ENCODE measurements around the gene INTS2.
"Not testable (repeated sequence)": the region's sequence is repeated elsewhere in the genome, so short reads cannot be mapped to it uniquely, and the experiment has no call there.

INTS2 gene

DNA sequence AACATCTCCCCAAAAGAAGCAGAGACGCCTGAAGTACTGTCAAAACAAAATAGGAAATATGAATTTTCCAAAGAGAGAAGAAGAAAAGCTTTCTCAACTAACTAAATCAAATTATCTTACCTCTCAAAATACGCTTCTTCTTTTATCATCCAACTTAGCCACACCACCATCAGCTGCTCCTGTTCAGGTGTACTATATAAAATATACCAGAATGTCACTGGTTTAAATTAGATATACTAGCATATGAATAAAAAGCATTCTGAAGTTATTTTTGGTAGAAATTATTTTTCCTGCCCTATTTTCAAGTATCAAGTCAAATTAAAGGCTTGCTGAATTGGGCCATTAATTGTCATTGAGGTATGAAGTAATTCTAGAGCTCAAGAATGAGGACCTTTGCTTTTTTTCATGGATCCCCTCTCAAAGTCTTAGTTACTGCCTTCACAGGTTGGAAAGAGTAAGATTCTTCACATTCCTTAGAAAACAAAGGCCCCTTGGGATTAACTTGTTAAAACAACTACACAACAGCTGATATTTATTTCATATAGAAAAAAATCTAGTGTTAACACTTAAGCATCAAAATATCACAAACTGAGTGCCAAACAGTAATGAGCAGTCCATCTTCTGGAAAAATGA is 30.1 kb downstream of the INTS2 start:
- DNase-seq (ENCODE audit: low spot score) = peak; percentile 24

DNA sequence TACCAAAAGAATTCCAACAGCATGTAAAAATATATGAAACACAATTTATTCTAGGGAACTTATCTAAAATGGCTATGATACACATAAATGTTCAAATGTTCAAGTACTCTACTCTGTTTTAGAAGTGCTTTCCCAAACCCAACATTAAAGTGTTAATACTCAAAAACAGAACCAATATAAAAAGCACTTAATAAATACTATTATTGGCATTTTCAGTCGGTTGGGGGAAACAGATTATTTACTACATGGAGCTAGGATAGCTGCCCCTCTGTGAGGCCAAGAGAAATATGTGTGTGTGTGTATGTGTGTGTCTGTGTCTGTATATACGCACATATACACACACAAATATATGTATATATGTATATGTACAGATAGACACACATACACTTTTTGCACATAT is 32.4 kb downstream of the INTS2 start:
- DNase-seq (ENCODE audit: low spot score) = no peak

DNA sequence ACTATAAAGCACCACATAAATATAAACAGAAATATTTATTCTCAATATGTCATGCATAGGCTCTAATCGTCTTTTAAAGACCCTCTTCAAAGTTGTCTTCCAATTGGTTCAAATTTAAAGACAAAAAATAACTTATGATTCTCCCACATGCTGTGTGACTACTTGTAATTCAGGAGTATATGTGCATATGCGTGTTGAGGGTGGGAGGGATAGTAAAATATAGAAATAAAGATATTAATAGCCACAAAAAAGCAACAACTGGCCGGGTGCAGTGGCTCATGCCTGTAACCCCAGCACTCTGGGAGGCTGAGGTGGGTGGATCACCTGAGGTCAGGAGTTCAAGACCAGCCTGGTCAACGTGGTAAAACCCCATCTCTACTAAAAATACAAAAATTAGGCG is 33.5 kb downstream of the INTS2 start:
- not testable (repeated sequence) for DNase-seq (ENCODE audit: low spot score)

DNA sequence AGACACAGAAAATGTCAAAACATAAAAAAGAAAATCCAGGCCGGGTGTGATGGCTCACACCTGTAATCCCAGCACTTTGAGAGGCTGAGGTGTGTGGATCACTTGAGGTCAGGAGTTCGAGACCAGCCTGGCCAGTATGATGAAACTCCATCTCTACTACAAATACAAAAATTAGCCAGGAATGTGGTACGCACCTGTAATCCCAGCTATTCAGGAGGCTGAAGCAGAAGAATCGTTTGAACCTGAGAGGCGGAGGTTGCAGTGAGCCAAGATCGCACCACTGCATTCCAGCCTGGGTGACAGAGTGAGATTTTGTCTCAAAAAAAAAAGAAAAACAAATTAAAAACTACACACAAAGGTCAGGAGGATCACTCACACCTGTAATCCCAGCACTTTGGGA is 40.0 kb downstream of the INTS2 start:
- not testable (repeated sequence) for DNase-seq (ENCODE audit: low spot score)

DNA sequence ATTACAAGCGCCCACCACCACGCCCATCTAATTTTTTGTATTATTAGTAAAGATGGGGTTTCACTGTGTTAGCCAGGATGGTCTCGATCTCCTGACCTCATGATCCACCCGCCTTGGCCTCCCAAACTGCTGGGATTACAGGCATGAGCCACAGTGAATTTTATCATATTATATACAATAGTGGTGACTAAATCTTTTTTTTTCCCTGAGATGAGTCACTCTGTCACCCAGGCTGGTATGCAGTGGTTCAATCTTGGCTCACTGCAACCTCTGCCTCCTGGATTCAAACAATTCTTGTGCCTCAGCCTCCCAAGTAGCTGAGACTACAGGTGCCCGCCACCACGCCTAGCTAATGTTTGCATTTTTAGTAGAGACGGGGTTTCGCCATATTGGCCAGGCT is 41.9 kb downstream of the INTS2 start:
- not testable (repeated sequence) for DNase-seq (ENCODE audit: low spot score)

DNA sequence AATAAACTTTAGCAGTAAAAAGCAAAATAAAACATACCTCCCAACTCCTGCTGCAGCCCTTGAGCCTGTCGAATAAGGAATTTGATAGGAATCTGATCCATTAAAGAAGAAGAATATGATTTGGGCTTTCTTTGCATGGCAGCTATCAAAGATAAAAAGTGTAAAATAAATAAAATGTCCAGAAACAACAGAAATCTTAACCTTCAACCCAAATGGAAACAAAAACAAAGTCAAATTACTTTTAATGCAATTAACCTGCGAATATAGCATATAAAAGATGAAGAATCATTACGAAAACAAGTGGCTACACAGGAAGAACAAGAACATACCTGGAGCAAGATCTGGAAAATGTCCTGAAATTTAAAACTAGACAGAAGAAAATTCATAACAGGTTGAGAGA is 42.9 kb downstream of the INTS2 start:
- no peak for DNase-seq (ENCODE audit: low spot score)

DNA sequence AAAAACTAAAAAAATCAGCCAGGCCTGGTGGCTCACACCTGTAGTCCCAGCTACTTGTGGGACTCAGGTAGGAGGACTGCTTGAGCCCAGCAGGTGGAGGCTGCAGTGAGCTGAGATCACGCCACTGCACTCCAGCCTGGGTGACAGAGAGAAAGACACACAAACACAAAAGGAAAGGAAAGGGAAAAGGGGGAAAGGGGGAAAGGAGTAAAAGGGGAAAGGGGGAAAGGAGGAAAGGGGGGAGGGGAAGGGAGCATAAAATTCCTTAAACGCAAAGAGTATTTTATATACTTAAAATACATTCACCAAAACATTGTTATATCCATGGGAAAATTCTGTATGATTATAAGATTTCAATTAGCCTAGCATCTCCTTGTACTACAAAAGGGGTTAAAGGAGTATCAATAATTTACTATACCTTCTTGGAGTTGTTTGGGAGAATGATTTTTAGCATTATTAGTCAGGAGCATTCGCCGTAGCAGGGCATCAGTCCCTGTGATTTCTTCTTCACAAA is 47.1 kb downstream of the INTS2 start:
- no peak for DNase-seq (ENCODE audit: low spot score)

DNA sequence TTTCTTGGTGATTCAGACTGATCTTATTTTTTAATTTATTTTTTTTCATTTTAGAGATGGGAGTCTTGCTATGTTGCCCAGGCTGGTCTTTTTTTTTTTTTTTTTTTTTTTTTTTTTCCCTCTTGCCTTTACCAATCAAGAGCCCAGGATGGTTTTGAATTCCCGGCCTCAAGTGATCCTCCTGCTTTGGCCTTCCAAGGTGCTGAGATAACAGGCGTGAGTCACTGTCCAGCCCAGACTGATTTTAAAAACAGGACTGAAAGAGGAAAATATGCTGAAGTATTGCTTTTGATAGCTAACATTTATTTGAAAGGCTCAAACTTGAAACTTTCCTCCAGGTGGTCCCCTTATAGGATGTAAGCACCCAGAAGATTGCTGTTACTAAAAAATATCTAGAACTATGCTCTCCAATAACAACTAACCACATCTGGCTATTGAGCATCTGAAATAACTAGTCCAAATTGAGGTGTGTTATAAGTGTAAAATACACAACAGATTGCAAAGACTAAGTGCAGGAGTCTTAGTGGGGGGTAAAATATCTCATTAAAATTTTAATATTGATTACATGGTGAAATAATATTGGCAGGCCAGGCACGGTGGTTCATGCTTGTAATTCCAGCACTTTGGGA is 48.7 kb downstream of the INTS2 start:
- no peak for DNase-seq (ENCODE audit: low spot score)

DNA sequence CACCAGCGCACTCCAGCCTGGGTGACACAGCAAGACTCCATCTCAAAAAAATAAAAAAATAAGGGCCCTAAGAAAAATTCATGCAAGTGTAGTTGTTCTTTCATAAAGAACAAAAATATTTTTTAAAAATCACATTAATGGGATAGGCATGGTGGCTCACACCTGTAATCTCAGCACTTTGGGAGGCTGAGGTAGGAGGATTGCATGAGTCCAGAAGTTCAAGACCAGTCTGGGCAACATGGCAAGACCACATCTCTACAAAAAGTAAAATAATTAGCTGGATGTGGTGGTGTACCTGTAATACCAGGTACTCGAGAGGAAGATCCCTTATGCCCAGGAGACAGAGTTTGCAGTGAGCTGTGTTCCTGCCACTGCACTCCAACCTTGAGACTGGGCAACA is 49.3 kb downstream of the INTS2 start:
- DNase-seq (ENCODE audit: low spot score) = no peak

DNA sequence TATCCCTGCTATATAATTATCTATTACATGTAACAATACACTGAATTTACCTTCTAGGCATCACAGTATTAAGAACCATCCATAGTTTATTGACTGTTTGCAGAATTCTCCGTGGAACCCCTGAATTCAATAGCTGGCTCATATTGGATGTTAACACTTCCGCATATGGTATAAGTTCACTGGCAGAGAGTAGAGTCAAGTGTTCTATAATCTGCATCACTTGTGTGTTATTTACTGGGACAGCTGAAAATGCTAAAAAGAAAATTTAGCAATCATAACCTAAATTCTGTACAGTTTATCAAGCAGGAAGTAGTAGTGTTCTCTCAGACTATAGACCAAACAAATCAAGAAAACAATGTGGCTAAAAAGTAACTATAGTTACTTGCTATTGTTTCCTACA is 49.9 kb downstream of the INTS2 start:
- no peak for DNase-seq (ENCODE audit: low spot score)

DNA sequence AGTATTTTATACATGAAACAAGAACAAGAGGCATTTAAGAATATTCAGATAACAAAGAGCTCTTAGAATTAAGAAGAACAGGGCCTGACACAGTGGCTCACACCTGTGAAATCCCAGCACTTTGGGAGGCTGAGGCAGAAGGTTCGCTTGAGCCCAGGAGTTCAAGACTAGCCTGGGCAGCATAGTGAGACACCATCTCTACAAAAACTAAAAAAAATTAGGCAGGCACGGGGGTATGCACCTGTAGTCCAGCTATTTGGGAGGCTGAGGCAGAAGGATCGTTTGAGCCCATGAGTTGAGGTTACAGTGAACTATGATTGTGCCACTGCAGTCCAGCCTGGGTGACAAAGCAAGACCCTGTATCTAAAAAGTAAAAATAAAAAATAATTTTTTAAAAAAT is 52.0 kb downstream of the INTS2 start:
- no peak for DNase-seq (ENCODE audit: low spot score)

DNA sequence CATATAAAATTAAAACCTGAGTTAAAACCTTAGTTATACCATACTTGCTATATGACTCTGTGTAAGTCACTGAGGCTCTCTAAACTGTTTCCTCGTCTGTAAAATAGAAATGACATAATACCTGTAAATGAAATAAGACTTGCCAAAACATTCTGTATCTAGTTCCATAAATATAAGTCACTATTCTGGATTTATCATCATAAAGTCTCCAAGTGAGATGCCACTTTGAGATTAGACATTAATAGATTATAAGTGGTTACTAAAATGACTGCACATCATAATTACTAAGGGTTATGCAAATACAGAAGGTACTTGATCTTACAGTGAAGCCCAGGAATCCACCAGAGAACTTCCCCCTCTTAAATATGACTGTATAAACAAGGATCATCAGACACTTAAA is 52.5 kb downstream of the INTS2 start:
- DNase-seq (ENCODE audit: low spot score) = no peak

DNA sequence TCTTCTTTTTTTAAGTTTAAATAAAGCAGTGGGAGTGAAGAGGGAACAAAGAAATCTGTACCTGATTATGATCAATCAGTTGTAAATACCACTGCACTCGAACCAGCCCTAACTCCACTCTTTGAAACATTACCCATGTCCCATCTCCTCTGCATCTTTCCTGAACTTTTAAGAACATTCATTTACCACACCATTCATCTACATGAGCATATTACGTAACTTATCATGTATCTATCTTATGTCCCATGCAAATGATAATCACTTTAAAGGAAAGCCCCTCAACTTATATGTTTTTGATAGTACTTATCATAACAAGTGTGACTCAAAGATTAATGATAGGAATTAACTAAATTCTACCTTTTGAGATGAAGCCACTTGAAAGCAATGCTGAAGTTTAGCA is 53.7 kb downstream of the INTS2 start:
- DNase-seq (ENCODE audit: low spot score) = no peak

DNA sequence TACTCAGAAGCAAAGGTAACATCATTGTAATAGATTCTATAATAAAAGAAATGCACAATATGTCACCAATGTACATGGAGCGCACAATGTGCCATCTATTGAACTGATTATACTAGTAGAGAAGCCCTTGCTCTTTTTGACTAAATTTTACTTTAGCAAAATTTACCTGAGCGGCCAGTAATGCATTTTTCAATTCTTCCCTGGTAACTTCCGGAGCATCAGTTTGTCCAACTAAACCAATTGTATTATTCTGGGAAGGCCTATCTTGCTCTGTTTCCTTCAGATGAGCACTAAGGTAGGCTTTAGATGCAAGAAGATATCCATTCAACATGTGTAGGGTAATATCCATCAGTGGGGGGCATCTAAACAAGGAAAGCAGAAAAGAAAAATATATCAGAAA is 55.7 kb downstream of the INTS2 start:
- DNase-seq (ENCODE audit: low spot score) = no peak

DNA sequence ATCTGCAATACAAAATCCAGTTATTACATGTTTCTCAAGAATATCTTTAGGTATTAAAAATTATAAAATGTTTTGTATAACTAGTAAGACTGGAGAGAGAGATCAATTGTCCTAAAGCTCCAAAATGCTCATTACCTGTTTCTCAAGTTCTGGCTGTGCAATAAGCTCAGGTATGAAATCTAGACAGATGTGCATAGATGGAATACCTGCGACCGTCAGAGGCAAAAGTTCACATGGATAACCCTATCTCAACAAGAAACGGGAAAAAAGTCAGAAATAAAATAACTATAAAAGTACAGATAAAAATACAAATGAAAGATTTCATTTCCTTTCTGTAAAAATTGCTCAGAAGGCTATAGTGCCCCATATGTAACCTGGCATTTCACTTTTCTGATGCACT is 58.6 kb downstream of the INTS2 start:
- no peak for DNase-seq (ENCODE audit: low spot score)

DNA sequence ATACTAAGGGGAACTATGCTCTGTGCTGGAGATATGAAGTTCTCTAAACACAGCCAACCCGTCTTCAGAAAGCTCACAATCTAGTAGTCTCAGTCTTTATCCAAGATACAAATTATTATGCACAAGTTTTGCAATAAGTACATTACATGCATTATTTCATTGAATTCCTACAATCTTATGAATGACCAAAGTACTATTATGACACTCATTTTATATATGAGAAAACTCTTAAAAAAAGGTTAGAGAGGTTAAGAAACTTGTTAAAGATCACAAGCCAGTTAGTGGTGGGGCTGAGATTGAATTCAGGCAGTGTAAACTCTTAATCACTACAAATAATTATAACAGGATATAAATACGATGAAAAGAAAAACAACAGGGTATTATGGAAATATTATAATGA is 59.7 kb downstream of the INTS2 start:
- no peak for DNase-seq (ENCODE audit: low spot score)

DNA sequence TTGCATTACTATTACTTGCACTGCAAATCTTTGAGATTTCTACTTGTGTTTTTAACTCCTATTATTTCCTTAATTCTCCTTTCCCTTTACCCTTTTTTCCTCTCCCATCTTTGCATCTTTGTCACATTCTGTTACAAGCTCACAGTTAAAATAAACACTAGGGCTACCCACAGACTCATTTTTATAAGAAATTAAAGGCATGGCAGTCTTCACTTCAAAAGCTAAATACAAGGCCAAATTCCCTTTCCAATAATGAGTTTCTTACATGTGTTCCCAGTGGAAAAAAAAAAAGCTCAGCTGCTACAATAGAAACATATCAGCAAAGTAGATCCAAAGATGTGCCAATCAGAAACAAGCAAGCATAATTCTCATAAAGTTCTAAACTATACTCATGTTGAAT is 60.7 kb downstream of the INTS2 start:
- DNase-seq (ENCODE audit: low spot score) = no peak

DNA sequence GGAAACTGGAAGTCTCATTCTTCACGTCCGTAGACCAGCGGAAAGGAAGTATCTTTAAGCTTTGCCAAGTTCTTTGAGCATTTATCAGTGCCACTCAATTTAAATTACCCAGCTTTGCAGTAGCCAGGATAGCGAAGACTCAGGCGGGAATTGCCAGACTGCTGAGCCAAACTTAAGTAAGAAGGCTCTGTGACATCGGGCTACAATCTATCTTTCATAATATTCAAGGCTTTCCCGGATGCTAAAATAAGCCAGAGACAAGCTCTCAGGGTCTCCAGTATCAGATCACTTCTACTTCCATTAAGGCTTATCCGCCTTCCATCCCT is 64.0 kb downstream of the INTS2 start:
- DNase-seq (ENCODE audit: low spot score) = no peak

DNA sequence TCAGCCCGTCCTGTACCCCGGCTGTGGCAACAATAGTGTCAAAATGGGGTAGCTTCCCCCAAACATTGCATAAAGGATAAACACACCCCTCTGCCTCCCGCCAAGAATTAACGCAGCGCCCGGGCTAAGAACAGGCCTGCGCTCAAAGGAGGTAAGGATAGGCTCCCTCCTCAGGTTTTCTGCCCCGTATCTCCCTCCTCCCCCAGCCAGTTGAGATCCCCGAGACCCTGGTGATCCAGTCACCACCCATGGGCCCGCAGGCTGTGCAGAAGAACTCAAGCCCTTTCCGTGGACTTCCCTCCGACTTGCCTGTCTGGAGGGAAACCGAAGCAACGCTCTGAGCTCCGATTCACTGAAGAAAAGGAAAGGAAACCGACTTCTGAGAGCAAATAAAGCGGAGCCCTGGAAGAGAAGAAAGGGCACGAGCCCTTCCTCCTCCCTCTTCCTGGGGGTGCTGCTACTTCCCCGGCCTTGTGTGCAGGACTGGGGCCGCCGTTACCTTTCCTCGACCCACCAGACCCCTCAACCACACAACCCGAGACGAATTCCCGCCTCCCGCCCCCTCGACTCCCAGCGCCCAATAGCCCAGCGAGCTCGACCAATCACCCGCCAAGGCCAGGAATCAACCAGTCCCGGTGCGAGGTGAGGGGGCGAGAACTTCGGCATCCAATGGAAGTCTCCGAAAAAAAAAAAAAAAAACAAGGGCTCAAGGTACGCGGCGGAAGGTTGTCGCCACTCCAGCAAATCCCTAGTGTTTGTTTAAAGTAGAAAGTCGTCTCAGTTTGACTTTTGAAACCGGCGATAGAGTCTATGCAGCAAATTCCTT is 64.6 kb downstream of the INTS2 start, which contains the start of gene BRIP1:
Gene BRIP1 (minus strand): TSS at position 554 of the 826 bp plus-strand sequence. CDS start 1,989 bp downstream, outside the sequence.
- DNase-seq (ENCODE audit: low spot score) = peak; percentile 96

DNA sequence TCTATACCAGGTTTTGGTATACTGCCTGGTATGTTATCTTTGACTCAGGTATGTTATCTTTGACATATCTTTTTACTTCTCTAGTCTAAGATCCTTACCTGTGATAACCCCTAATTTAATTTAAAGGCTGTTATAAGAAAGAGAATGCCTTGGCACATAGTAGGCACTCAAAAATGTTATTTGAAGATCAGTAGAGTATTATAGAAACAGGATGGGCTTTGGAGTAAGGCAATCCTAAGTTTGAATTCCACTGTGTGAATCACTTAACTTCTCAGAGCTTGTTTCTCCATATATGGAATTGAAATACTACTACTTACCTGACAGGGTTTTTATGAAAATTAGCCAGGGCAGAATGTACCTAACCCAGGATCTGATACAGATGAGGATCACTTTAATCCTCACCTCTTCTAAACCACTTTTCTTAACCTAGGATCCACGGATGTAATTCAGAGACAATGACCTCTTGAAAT is 65.6 kb downstream of the INTS2 start:
- DNase-seq (ENCODE audit: low spot score) = no peak

DNA sequence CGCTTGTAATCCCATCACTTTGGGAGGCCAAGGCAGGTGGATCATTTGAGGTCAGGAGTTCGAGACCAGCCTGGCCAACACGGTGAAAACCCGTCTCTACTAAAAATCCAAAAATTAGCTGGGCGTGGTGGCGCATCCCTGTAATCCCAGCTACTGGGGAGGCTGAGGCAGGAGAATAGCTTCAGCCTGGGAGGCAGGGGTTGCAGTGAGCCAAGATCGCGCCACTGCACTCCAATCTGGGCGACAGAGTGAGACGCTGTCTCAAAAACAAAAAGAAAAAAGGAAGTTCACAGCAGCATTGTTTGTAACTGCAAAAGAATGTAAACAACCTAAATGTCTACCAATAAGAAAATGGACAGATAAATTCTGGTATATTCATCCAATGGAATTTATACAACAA is 67.4 kb downstream of the INTS2 start:
- not testable (repeated sequence) for DNase-seq (ENCODE audit: low spot score)

DNA sequence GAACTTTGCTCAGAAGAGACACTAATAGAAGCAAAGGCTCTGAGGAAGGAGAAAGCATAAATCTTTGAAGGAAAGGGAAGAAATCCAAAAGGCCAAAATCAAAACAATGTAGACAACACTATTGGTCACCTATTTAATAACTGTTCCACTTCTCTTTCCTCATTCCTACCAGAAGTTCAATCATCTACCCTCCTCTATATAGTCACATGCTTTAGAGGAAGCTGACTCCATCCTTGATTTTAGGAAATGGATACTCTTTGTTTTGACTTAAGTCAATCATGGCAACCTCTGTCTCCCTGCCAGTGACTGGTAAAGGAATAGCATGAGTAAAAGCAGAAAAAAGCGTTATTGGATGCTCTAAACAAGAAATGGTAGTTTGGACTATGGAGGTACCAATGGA is 71.7 kb downstream of the INTS2 start:
- DNase-seq (ENCODE audit: low spot score) = no peak

DNA sequence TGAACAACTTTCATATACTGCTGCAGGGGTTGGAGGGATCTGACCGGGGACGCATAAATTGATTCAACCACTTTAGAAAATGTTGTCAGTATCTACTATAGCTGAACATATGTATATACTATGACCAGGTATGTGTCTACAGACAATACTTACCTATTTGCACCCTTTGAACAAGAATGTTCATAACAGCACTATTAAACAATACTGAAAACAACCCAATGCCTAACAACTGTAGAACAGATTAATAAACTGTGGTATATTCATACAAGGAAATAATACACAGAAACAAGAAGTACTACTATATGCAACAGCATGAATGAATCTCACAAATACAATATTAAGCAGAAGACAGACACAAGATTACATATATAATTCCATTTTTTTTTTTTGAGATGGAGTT is 74.9 kb downstream of the INTS2 start:
- DNase-seq (ENCODE audit: low spot score) = no peak

Measured in iPS-NIHi11 (cell line).